Loucy (cell line): ENCODE measurements around the gene CCR4.
A peak's percentile ranks its signal among the peaks of the same experiment; 100 is the strongest.
"Not testable (repeated sequence)": the region's sequence is repeated elsewhere in the genome, so short reads cannot be mapped to it uniquely, and the experiment has no call there.

Experiments used
- H2AFZ ChIP-seq: fragments of 200-600 bp; sonication (generic); 2 replicates; pipeline ENCODE4 v1.6.0; 2016; ENCODE audit warnings: antibody characterized with exemption, mild to moderate bottlenecking, low read length, moderate library complexity
- H3F3A ChIP-seq: fragments of 200-600 bp; 2 replicates; pipeline ENCODE4 v1.6.0; 2016; ENCODE audit warnings: antibody characterized with exemption, low read depth, mild to moderate bottlenecking
- H3K27me3 ChIP-seq: fragments of 200-600 bp; sonication (generic); 2 replicates; pipeline ENCODE4 v1.6.1; 2014; ENCODE audit warnings: low read length, mild to moderate bottlenecking; ENCODE audit not compliant: insufficient read depth, poor library complexity, severe bottlenecking
- H3K36me3 ChIP-seq: fragments of 200-600 bp; sonication (generic); 2 replicates; pipeline ENCODE4 v1.6.1; 2016; ENCODE audit warnings: low read length; ENCODE audit not compliant: insufficient read depth
- H3K4me1 ChIP-seq: fragments of 200-600 bp; sonication (generic); 2 replicates; pipeline ENCODE4 v1.5.1; 2014; ENCODE audit warnings: low read length, mild to moderate bottlenecking; ENCODE audit not compliant: insufficient read depth, poor library complexity, severe bottlenecking
- H3K4me2 ChIP-seq: fragments of 200-600 bp; sonication (generic); 2 replicates; pipeline ENCODE4 v1.6.0; 2014; ENCODE audit warnings: antibody characterized with exemption, low read length, low read depth, mild to moderate bottlenecking; ENCODE audit not compliant: poor library complexity, severe bottlenecking
- H3K4me3 ChIP-seq: fragments of 200-600 bp; sonication (generic); 2 replicates; pipeline ENCODE4 v1.5.1; 2014; ENCODE audit warnings: low read length, mild to moderate bottlenecking, mixed read lengths; ENCODE audit not compliant: poor library complexity, severe bottlenecking
- H3K79me2 ChIP-seq: fragments of 200-600 bp; sonication (generic); 2 replicates; pipeline ENCODE4 v1.6.1; 2014; ENCODE audit warnings: low read length; ENCODE audit not compliant: insufficient read depth
- H3K9ac ChIP-seq: fragments of 200-600 bp; sonication (generic); 2 replicates; pipeline ENCODE4 v1.6.0; 2014; ENCODE audit warnings: mild to moderate bottlenecking, low read depth, low read length, moderate library complexity; ENCODE audit not compliant: poor library complexity, severe bottlenecking
- H3K9me2 ChIP-seq: fragments of 200-600 bp; sonication (generic); replicated peaks from 2 replicates; pipeline ENCODE4 v1.6.1; 2016; ENCODE audit warnings: low read depth, low read length, mixed read lengths
- H3K9me3 ChIP-seq: fragments of 200-600 bp; sonication (generic); 2 replicates; pipeline ENCODE4 v1.6.1; 2014; ENCODE audit warnings: mild to moderate bottlenecking, antibody characterized with exemption, low read length, low read depth; ENCODE audit not compliant: insufficient read depth
- H4K20me1 ChIP-seq: fragments of 200-600 bp; sonication (generic); 2 replicates; pipeline ENCODE4 v1.6.0; 2014; ENCODE audit warnings: antibody characterized with exemption, low read length, mild to moderate bottlenecking; ENCODE audit not compliant: insufficient read depth, poor library complexity, severe bottlenecking
- CTCF ChIP-seq: fragments of 200-600 bp; sonication (generic); conservative IDR thresholded peaks from 2 replicates; pipeline ENCODE4 v1.5.1; 2014; ENCODE audit warnings: mild to moderate bottlenecking, antibody characterized with exemption, low read length
- EZH2phosphoT487 ChIP-seq: fragments of 200-600 bp; IDR thresholded peaks from 2 replicates; pipeline ENCODE4 v1.6.1; 2018; ENCODE audit warnings: antibody characterized with exemption, mild to moderate bottlenecking, moderate library complexity, borderline replicate concordance

The CCR4 gene

GRCh38 chr3:32968166-32968919, 16.9 kb downstream of the CCR4 start:
- peak; percentile 25 for TF ChIP-seq CTCF
- TF ChIP-seq EZH2phosphoT487: no peak
- H3K9ac ChIP-seq: no peak overlapping the region
- H3F3A ChIP-seq: no peaks in the 10 kb centered on the region
- no peaks in the 10 kb centered on the region for H4K20me1 ChIP-seq
- no peaks in the 10 kb centered on the region for H3K4me1 ChIP-seq
- H2AFZ ChIP-seq: no peak overlapping the region
- H3K4me2 ChIP-seq: no peak overlapping the region
- H3K9me2 ChIP-seq: no peaks in the 10 kb centered on the region
- peaks cover 13% of the 10 kb centered on the region; the same call in 1 of the 2 replicates for H3K9me3 ChIP-seq
- H3K27me3 ChIP-seq: no peaks in the 10 kb centered on the region
- H3K4me3 ChIP-seq: no peak overlapping the region
- H3K79me2 ChIP-seq: no peaks in the 10 kb centered on the region
- H3K36me3 ChIP-seq: no peaks in the 10 kb centered on the region

GRCh38 chr3:32968920-32969389, 17.5 kb downstream of the CCR4 start:
- H3K4me2 ChIP-seq: no peak overlapping the region
- no peaks in the 10 kb centered on the region for H3K27me3 ChIP-seq
- H3K9me3 ChIP-seq: peaks cover 13% of the 10 kb centered on the region; the same call in 1 of the 2 replicates
- H4K20me1 ChIP-seq: no peaks in the 10 kb centered on the region
- no peaks in the 10 kb centered on the region for H3K36me3 ChIP-seq
- no peak for TF ChIP-seq EZH2phosphoT487
- TF ChIP-seq CTCF: no peak
- H3K9me2 ChIP-seq: no peaks in the 10 kb centered on the region
- H2AFZ ChIP-seq: no peak overlapping the region
- H3K4me1 ChIP-seq: peaks cover 5% of the 10 kb centered on the region
- no peaks in the 10 kb centered on the region for H3F3A ChIP-seq
- no peak overlapping the region for H3K9ac ChIP-seq
- H3K4me3 ChIP-seq: no peak overlapping the region
- H3K79me2 ChIP-seq: no peaks in the 10 kb centered on the region

GRCh38 chr3:32969656-32970055, 18.2 kb downstream of the CCR4 start:
- TF ChIP-seq EZH2phosphoT487 (no peak), CTCF (no peak)
- Histone ChIP-seq H3K4me1 (peaks cover 8% of the 10 kb centered on the region), H3K27me3 (no peaks in the 10 kb centered on the region), H4K20me1 (no peaks in the 10 kb centered on the region), H3K9me2 (no peaks in the 10 kb centered on the region), H3K36me3 (no peaks in the 10 kb centered on the region), H3K4me3 (no peak overlapping the region), H2AFZ (no peak overlapping the region), H3F3A (no peaks in the 10 kb centered on the region), H3K9ac (no peak overlapping the region), H3K9me3 (peaks cover 13% of the 10 kb centered on the region; the same call in 1 of the 2 replicates), H3K79me2 (no peaks in the 10 kb centered on the region), H3K4me2 (no peak overlapping the region)

GRCh38 chr3:32971291-32971690, 19.8 kb downstream of the CCR4 start:
- not testable (repeated sequence) for H3K9me2 ChIP-seq, H2AFZ ChIP-seq, H3K4me3 ChIP-seq, H3K9ac ChIP-seq, H3K36me3 ChIP-seq, H3K4me2 ChIP-seq, H3K79me2 ChIP-seq, H3K27me3 ChIP-seq, H3K9me3 ChIP-seq, H4K20me1 ChIP-seq, H3F3A ChIP-seq
- peaks cover 20% of the 10 kb centered on the region for H3K4me1 ChIP-seq
